Measurements from ENCODE around the gene ANKS1B. TPM values are rescaled to one million over a fixed set of nuclear protein-coding genes. Genes with fewer than 3 reads are reported as not detected.

ANKS1B gene
- total and polyA plus RNA-seq, 4 donors, result 0.03 to 3.4 (median 0.53) TPM

GRCh38 chr12:99521664-99522063 lies 463.1 kb downstream of the ANKS1B start:
- H3K4me3 ChIP-seq (ENCODE audit: low read depth in 1 of 3, low read length in 3 of 3), result no peak overlapping the region
- H3K36me3 ChIP-seq (ENCODE audit: control insufficient read depth in 4 of 4, insufficient read depth in 3 of 4, low read depth in 1 of 4, low read length in 3 of 4), result no peaks in the 10 kb centered on the region
- 59% methylated on average over 3 of the region's 3 CpGs for WGBS
- peaks cover 0 to 1% (median 0%) of the 10 kb centered on the region in 4 donors for H3K9me3 ChIP-seq (ENCODE audit: control insufficient read depth in 4 of 4, low read length in 3 of 4)
- DNase-seq (ENCODE audit: low spot score), result no peak
- H3K27me3 ChIP-seq (ENCODE audit: control insufficient read depth in 4 of 4, insufficient read depth in 4 of 4, low read length in 3 of 4), result no peaks in the 10 kb centered on the region
- H3K27ac ChIP-seq (ENCODE audit: low read depth in 1 of 2, low read length in 2 of 2), result no peak overlapping the region
- no peak for TF ChIP-seq TAF1 (conservative IDR thresholded peaks at IDR 0.05)
- no peak for TF ChIP-seq ATF3 (IDR thresholded peaks at IDR 0.05)
- no peak for TF ChIP-seq YY1 (IDR thresholded peaks at IDR 0.05)
- no peak for TF ChIP-seq GABPA (IDR thresholded peaks at IDR 0.05 in 1 of 2, conservative IDR thresholded peaks at IDR 0.05 in 1 of 2)
- TF ChIP-seq MAX (IDR thresholded peaks at IDR 0.05), result no peak
- TF ChIP-seq EGR1 (IDR thresholded peaks at IDR 0.05; ENCODE audit: low read depth in 2 of 2), result no peak
- TF ChIP-seq JUND (IDR thresholded peaks at IDR 0.05), result no peak
- no peak for TF ChIP-seq HNF4G (IDR thresholded peaks at IDR 0.05)
- TF ChIP-seq REST (IDR thresholded peaks at IDR 0.05), result no peak
- TF ChIP-seq HNF4A (conservative IDR thresholded peaks at IDR 0.05), result no peak
- no peak for TF ChIP-seq NR2F2 (IDR thresholded peaks at IDR 0.05)
- no peak for TF ChIP-seq FOXA1 (IDR thresholded peaks at IDR 0.05)
- TF ChIP-seq RAD21 (IDR thresholded peaks at IDR 0.05), result no peak
- no peak for TF ChIP-seq FOXA2 (IDR thresholded peaks at IDR 0.05)
- no peak for TF ChIP-seq RXRA (IDR thresholded peaks at IDR 0.05)
- no peak for TF ChIP-seq ZBTB33 (IDR thresholded peaks at IDR 0.05)
- TF ChIP-seq SP1 (IDR thresholded peaks at IDR 0.05), result no peak
- TF ChIP-seq CTCF (IDR thresholded peaks at IDR 0.05; ENCODE audit: low read depth, low read length, missing input control), result no peak
- no peak overlapping the region for H3K9ac ChIP-seq (ENCODE audit: low read depth in 1 of 2, low read length in 2 of 2)
- H3K4me1 ChIP-seq (ENCODE audit: control insufficient read depth in 4 of 4, insufficient read depth in 4 of 4, low read length in 3 of 4), result no peaks in the 10 kb centered on the region
